NOMO-1 (cell line): ENCODE results near the gene RAD51B.
"Not testable (repeated sequence)": the region's sequence is repeated elsewhere in the genome, so short reads cannot be mapped to it uniquely, and the experiment has no call there.

Source experiments
- DNase-seq, 2 experiments: peaks; one replicate each; lab custom pipeline; 2025; ENCODE audit not compliant: unreplicated experiment in 2 of 2; lab: John Stamatoyannopoulos, UW

RAD51B gene

GRCh38 chr14:68651652-68652432, 832.3 kb downstream of the RAD51B start:
- DNase-seq, result no peak

- no peak for DNase-seq
These were observed 832.8 kb downstream of the RAD51B start for GRCh38 chr14:68652433-68652690.

DNA sequence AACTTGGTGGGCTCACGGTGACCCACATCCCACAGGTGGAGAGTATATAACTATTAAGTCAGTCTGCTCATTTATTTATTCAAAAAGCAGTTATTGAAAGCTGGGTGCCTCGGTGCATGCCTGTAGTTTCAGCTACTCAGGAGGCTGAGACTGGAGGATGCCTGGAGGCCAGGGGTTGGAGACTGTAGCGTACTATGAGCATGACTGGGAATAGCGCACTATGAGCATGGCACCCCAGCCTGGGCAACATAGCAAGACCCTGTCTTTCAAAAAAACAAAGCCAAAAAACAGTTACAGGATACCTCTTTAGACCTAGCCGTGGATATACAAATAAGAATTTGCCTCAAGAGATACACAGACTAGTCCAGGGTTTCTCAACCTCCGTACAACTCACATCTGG, 833.5 kb downstream of the RAD51B start:
- no peak for DNase-seq

GRCh38 chr14:68653804-68654203, 834.2 kb downstream of the RAD51B start:
- no peak for DNase-seq

- no peak for DNase-seq
These were observed 834.9 kb downstream of the RAD51B start for GRCh38 chr14:68654471-68654941.

DNA sequence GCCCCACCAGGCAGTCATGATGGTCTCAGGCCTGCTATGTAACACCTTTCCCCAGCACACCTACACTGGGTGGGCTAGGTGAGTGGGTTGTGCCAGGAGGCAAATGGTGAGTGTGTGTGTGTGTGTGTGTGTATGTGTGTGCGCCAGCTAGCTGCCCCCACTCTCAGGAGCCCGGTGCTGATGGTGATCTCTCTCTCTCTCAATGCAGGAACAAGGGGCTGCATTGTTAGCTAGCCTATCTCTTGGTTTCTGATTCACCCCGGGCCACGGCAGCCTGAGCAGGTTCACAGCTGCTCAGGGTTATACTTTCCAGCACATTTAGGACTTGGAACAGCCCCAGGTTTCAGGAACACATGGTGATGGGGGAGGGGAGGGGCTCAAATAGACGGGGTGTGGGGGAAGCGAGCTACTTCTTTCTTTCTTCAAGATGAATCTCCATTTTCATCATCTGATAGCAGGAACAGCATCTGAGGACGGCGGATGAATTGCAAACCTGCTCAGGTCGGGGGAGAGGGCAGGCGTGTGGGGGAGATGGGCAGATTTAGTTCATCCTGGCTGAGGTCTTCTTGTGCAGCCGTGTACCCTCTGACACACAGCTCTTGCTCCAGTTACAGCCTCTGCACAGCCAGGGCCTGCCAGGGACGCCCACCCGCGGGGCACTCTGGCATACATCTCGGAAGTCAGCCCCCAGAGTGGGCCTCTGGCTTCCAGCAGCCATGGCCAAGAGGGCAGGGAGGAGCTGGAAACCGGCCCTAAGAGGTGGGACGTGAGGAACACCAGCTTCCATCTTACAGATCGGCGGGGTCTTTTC, 835.6 kb downstream of the RAD51B start:
- no peak for DNase-seq

- DNase-seq, result no peak
These were observed 836.3 kb downstream of the RAD51B start for GRCh38 chr14:68655911-68656316.

- DNase-seq, result no peak
These were observed 836.9 kb downstream of the RAD51B start for GRCh38 chr14:68656452-68656851.

- no peak for DNase-seq
These were observed 837.9 kb downstream of the RAD51B start for GRCh38 chr14:68657300-68658028.

DNA sequence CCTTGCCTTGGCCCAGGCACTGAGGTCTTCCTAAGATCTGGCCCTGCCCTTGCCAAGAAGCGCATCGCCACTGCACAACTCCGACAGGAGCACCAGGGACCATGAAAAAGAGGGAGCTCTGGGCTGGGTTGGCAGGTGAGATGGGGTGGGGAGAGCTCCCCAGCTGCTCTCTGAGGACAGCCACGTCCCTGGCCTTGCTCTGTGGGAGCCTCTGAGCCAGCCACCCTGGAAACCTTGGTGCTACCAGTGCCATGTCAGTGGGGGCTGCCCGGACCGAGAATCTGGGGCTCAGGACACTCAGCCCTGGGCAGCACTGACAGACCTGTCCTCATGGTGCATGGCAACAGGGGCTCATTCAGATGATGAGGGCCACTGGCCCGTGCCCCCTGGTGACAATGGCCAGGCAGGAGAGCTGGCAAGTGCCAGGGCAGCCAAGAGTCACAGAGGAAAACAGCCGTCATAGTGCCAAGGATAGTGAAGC, 838.5 kb downstream of the RAD51B start:
- DNase-seq, result no peak

DNA sequence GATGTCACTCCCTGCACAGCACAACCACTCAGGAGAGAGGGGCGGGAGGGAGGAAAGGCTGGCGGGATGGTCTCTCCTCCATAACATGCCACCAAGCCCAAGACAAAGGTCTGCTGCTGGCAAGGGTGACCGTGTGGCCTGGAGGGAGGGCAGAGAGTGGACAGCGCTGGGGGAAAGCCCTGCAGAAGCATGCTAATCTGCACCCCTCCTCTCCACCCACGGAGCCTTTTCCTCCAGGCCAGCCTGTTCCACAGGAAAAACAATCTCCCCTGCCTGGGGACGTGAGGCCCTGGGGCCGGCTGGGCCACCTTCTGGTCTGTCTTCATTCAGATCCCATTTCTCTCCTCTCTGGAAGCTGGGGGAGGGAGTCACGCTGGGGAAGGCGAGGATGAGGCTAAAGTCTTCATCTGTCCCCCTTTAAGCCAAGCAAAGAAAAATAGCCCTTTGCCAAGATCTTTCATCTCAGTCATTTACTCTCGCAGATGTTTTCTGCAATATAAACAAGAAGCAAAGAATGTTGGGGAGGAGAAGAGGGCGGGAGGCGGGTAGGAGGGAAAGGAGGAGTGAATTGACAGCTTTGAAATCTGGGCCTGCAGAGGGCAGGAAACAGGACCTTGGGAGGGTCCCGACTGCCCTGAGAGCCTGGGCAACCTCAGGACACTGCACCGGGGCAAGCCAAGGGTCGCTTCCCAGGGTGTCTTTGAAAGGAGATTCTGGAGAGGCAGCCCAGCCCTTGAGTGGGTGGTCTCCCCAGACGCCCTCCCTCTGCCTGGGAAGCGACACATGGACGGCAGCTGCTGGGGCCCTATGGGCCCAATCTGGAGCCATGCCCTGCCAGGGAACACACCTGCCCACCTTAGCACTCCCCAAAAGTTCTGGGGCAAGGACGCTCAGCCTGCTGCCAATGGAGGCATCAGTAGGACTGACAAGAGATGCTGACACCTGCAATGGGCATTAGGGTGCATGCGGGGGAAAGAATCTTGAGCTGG, 839.7 kb downstream of the RAD51B start:
- DNase-seq, result no peak

- no peak for DNase-seq
These were observed 840.9 kb downstream of the RAD51B start for GRCh38 chr14:68660495-68660894.

DNA sequence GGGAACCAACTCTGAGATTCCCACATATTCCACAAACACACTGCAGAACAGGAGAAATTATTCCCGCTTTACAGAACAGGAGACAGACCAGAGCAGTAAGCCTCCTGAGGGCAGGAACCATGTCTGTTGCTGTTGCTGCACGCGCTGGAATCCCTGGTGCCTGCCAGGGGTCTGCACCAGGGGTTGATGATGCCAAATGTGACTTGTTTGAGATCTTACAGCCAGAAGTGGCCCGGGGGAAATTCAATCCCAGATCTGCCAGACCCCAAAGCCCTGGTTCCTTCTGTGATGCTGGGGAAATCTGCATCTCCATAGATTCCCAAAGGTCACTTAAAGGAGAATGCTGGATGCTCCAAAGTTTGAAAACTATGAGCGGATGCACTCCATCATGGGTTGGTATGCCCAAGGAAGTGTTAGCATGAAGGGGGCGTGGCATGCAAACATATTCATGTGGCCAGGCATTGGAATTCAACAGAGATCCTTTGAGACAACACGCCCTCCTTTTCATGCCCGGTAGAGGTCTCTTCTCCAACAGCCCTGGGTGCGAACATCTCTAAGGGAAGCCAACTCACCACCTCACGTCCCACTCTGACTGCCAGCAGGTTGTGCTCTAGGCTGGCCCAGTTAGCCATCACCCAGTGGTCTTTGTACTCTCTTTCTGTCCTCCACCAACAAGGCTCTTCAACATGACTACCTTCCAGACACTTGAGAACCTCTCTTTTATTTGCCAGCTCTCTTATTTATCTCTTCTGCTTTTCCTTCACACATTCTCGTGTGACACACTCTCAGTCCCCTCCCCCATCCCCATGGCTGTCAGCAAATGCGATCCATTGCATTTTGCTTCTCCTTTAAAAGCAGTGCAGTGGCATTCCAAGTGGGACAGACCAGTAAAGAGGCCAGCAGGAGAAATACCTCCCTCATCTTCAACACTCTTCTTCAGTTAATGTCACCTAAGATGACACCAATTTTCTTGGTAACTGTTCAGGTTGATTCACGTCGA, 841.9 kb downstream of the RAD51B start:
- DNase-seq, result no peak

- no peak for DNase-seq
These were observed 842.8 kb downstream of the RAD51B start for GRCh38 chr14:68662392-68662791.

DNA sequence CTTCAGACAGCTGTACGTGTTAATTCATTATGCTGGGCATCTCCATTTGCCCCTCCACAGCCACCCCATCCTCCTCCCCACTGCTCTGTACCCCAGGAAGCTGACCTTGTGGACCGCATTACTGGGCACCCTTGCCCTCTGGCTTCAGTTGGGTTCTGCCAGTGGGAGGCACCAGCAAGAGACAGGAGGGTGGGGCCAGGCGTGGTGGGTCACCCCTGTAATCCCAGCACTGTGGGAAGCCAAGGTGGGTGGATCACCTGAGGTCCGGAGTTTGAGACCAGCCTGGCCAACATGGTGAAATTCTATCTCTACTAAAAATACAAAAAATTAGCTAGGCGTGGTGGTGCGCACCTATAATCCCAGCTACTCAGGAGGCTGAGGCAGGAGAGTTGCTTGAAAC, 843.2 kb downstream of the RAD51B start:
- not testable (repeated sequence) for DNase-seq

GRCh38 chr14:68663385-68664076, 844.0 kb downstream of the RAD51B start:
- DNase-seq, result no peak

DNA sequence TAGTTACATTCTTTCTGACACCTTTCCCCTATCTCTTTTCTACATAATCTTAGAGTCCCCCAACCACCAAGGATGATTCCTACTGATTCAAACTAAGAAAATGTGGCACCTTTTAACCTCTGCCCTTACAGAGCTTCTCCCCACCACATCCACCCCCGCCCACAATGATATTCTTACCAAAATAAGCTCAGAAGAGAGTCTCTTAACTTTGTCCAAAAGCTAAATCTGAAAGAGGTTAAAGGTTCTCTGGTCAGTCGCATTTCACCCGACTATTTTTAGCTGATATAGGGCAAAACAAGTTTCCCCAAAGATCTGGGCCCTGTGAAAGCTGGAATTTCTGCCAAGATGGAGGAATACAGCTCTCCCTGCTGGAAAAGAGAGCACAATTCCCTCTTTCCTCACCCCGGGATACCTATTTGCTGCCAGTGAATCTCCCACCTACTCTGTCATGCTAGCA, 844.7 kb downstream of the RAD51B start:
- DNase-seq, result no peak

DNA sequence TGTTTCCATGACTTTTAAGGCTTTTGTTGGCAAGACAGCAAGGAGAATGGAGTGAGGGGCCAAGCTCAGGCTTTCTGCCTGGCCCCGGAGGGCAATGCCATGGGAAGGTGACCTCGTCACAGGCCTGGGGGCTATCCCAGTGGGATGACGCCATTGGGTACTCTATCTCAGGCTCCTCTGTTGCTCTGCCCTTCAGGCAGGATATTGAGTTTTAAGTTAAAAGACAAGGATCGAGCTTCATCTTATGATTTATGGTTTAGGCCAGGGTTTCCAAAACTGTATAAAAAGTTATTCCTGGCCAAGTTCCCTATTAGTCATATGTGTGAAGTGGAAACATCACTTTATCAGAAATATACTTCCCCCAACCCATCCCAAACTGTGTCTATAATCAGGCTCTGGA, 845.6 kb downstream of the RAD51B start:
- DNase-seq, result no peak
